Cerebellar cortex (tissue), 1 donor: ENCODE measurements around the gene GPHN.

Experiments
- DNase-seq: peaks from one replicate; pipeline ENCODE4 v3.0.0-alpha.2; 2015; ENCODE audit warnings: low spot score

Gene GPHN

DNA sequence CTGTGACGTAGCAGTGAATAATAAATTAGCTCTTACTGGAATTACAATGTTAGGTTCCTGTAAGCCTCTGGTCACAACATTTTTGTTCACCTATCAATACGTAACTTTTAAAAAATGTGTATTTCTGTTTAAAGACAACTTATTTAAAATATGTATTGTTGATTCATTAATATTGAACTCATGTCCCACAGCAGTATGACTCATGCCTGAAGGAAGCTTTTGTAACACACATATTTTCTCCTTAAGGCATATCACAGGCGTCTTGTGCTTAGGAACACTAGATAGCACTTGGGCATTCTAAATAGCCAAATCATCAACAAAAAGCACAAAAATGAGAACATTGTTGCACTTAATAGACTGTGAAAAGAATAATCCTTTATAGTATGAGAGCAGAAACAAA is 92.5 kb downstream of the GPHN start:
- DNase-seq, result no peak

DNA sequence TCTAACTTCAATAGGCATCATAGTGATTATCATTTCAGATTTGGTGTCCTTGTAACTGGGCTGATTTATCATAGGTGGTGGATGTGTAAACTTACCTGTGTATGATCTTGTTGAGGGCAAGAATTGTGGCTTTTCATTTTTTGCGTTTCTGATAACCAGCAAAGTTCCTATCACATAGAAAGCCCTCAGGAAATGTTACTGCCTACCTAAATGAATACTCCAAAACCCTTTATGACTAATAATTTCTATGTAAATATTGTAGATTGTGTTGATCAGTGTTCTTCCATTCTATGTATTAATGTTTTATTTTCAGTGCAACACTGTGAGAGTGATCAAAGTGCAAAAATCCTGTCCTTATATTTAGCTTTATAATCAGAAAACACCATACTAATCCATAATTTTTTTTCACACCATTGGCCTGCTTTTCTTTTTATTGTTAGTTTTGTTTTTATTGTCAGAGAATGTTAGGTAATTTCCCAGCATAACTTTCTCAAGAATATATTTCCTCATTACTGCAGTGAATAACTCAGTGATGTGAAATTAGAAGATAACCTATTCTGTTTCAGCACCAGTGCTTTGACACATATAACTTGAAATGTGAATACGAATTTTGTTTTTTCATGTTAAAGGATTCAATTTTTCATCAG is 94.1 kb downstream of the GPHN start:
- no peak for DNase-seq

DNA sequence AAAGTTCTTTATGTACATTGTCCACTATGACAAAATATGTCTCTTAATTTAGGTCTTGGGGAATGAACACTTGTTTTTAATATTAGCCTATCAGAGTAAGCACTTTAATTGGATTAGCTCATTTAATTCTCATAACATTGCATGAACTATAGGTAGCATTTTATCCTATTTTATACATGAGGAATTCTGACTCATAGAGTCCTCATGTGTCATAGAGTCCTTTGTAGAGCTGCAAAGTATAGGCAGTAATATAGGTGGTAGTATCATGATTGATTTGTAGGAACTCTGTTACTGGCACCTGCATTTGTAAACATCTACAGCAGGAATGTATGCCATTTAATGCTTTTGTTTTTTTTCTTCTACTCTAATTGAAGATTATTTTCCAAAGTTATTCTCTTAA is 96.0 kb downstream of the GPHN start:
- no peak for DNase-seq

- DNase-seq, result no peak
These were observed 98.9 kb downstream of the GPHN start for GRCh38 chr14:66606826-66607225.

GRCh38 chr14:66610154-66610563 is 102.2 kb downstream of the GPHN start:
- peak; percentile 24 for DNase-seq

DNA sequence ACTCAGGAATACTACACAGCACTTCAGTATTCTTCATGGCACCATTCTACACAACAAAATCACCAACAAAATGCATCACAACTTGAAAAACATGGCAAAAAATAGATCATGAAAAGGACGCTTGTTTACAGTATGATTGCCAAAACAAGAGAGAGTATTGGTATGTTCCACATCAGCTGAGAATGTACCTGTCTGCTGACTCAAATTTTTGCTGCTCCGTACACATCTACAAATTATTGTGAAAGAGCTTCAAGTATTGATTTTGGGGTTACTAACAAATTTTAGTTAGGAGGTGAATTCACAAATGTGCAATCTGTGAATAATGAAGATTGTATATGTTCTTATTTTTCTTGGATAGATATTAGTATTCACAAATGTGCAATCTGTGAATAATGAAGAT is 105.4 kb downstream of the GPHN start:
- DNase-seq, result no peak

GRCh38 chr14:66619952-66620351 is 112.0 kb downstream of the GPHN start:
- DNase-seq, result no peak

- DNase-seq, result no peak
These were observed 115.9 kb downstream of the GPHN start for GRCh38 chr14:66623838-66624237.

- DNase-seq, result peak; percentile 76
These were observed 116.5 kb downstream of the GPHN start for GRCh38 chr14:66624336-66624937.

GRCh38 chr14:66628636-66629035 is 120.7 kb downstream of the GPHN start:
- DNase-seq, result no peak

DNA sequence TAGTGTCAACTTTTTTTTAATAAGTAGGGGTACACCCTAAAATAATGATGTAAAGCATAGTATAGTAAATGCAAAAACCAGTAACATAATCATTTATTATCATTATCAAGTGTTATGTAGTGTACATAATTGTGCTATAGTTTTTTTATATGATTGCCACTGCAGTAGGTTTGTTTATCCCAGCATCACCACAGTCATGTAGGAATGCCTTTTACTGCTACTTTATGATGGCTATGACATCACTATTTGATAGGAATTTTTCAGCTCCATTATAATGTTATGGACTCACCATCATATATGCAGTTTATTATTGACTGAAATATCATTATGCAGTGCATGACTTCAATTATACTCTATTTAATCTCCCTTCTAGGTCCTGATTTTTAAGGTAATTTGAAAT is 121.6 kb downstream of the GPHN start:
- no peak for DNase-seq

DNA sequence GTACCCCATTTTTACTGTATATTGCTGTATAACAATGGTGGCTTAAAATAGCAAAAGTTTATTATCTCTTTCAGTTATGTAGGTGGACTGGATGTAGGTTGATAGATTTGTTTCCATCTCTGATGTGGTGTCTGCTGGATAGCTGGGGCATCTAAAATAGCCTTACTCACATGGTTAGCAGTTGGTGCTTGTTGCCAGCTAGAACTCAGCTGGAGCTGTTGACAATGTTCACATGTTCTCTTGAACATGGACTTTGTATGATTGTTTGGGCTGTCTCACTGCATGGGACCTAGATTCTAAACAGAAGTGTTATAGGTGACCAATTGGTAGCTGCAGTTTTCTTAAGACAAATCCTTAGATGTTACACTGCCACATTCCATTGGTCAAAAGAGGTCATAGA is 126.9 kb downstream of the GPHN start:
- DNase-seq, result no peak

DNA sequence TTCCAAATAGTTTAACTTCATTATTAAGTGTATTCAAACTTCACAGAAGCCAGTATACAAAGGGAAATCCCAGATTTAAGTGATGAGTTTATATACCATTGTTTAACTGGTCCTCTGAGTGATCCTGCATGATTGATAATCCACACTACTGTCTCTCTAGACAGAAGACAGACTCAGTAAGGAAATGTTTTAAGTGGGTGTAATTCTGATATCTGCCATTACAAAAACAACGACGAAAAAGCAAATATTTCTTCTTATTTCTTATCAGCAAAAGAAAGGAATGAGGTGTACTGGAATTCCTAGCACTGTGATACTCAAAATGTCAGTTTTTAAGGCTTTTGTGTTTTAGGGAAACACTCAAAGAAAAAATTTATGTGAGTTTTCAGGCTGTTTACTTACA is 127.5 kb downstream of the GPHN start:
- no peak for DNase-seq

- DNase-seq, result no peak
These were observed 128.3 kb downstream of the GPHN start for GRCh38 chr14:66636240-66636639.

DNA sequence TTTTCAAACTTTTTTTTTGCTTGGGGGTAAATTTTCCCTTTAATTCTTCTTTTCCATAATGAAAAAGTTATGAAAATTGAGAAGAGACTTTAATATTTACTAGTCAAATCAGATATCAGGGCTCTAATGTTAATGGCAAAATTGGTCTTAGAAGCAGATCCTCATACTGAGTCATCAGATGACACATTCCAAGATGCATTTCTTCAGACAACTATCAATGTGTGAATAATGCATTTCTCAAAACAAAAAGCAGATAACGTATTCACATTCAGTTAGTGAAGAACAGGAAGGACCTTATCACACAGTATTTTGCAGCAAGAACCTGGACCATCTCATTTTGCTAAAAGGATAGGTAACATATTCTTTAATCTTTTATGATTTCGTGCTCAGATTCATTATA is 130.7 kb downstream of the GPHN start:
- no peak for DNase-seq

GRCh38 chr14:66641861-66642635 is 134.1 kb downstream of the GPHN start:
- DNase-seq, result no peak

DNA sequence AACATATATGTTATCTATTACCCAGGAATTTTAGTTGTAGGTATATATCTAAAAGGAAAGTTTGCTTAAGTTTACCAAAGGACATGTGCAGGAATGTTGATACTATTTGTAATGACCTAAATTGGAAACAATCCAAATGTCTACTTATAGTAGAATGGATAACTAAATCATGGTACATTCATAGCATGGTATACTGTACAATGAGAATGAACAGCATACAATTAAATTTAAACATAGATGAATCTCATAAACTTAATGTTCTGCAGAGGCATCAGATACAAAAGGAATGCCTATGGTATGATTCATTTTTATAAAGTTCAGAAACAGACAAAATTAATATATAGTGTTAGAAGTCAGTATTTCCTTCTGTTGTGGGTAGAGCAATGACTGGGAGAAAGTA is 135.4 kb downstream of the GPHN start:
- no peak for DNase-seq

GRCh38 chr14:66645716-66646115 is 137.8 kb downstream of the GPHN start:
- no peak for DNase-seq

- DNase-seq, result no peak
These were observed 141.6 kb downstream of the GPHN start for GRCh38 chr14:66649498-66649897.

DNA sequence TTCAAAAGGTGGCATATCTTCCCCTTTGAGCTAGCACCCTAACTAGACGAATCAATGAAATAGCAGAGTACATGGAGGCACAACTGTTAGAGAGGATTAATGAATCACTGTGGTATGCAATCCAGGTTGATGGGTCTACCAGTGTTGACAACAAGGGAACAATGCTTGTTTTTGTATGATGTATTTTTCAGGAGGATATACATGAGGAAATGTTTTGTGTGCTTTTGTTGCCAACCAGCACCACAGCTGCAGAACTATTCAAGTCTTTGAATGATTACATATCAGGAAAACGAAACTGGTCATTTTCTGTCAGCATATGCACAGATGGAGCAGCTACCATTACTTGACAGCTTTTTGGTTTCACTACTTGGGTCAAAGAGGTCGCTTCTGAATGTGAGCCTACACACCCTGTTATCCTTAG is 142.6 kb downstream of the GPHN start:
- no peak for DNase-seq

GRCh38 chr14:66651536-66652220 is 143.7 kb downstream of the GPHN start:
- no peak for DNase-seq

DNA sequence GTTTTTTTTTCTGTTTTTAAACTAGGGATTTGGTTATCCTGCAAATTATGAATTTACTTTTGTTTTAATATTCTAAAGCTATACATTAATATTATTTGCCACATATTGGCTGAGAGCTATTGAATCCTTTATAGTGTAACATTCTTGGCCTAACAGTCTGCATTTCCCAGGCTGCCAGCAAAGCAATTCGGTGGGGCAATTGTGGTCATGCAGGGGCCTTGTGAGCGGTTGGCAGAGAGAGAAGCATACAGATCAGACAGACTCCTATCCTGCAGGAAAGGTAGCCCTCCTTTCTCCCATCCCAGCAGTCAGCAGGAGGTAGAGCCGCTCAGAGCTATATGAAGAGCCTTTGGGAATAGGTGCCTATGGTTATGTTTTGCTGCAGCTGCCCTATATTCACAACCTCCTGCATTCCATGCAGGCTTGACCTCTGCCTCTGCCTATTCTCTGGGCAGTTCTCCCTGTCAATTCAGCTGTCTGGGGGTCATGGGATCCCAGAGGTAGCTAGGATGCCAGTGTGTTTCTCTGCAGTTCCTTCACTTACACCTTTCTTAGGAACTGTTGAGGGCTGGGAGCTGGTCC is 144.7 kb downstream of the GPHN start:
- no peak for DNase-seq
